T-helper 17 cell (primary cell): ENCODE measurements around the gene TPD52L2. TPM values are rescaled to one million over a fixed set of nuclear protein-coding genes. Genes with fewer than 3 reads are reported as not detected.
A peak's percentile ranks its signal among the peaks of the same experiment; 100 is the strongest.

Experiments
- ATAC-seq: fragments of 150-1000 bp; cut with Tn5 transposase; 2 replicates; pipeline ENCODE4 v1.10.0; 2021; ENCODE audit warnings: mild to moderate bottlenecking, moderate library complexity
- DNase-seq, 3 donors: peaks; one replicate each; pipeline versions ENCODE4 v3.0.0 to v3.0.0-alpha.2; 2020 to 2021
- H3K9me3 ChIP-seq: one replicate; pipeline ENCODE4 v1.7.0; 2013; ENCODE audit warnings: low read length, mild to moderate bottlenecking; ENCODE audit not compliant: control insufficient read depth, poor library complexity, severe bottlenecking
- H3K27ac Mint-ChIP-seq: one replicate; pipeline ENCODE4 v1.8.0; 2022; ENCODE audit warnings: mild to moderate bottlenecking, moderate library complexity, mixed read lengths
- H3K27me3 Mint-ChIP-seq: one replicate; pipeline ENCODE4 v1.8.0; 2022; ENCODE audit warnings: mixed read lengths
- H3K36me3 Mint-ChIP-seq: one replicate; pipeline ENCODE4 v1.8.0; 2022; ENCODE audit warnings: low read depth, mixed read lengths
- H3K4me1 Mint-ChIP-seq: one replicate; pipeline ENCODE4 v1.8.0; 2022; ENCODE audit warnings: mild to moderate bottlenecking, mixed read lengths
- H3K4me3 Mint-ChIP-seq: one replicate; pipeline ENCODE4 v1.8.0; 2022; ENCODE audit warnings: mild to moderate bottlenecking, moderate library complexity, mixed read lengths
- total RNA-seq, 4 donors: library from RNA in 2 of 4; stranded (reverse) in 2 of 4; gene quantifications; one replicate each; pipeline ENCODE4 v1.2.3 and lab custom pipeline; 2022 to 2026

Gene TPD52L2
- total RNA-seq, 2 donors from 2014 or later: 26.9 to 29.9 TPM

GRCh38 chr20:63829945-63830835, 34.9 kb upstream of the TPD52L2 start:
- peaks cover 49% of the 10 kb centered on the region for H3K27me3 Mint-ChIP-seq
- no peak for DNase-seq
- no peaks in the 10 kb centered on the region for H3K9me3 ChIP-seq
- H3K36me3 Mint-ChIP-seq: peaks cover 5% of the 10 kb centered on the region
- peak; percentile 38 for ATAC-seq
- H3K27ac Mint-ChIP-seq: peak overlapping the region; percentile 39
- H3K4me1 Mint-ChIP-seq: peaks cover 8% of the 10 kb centered on the region
- H3K4me3 Mint-ChIP-seq: peak overlapping the region; percentile 96

GRCh38 chr20:63830841-63831588, 34.1 kb upstream of the TPD52L2 start, which contains the start of gene ZBTB46:
Gene ZBTB46, minus strand, starts transcription at chr20:63831264. Its CDS starts 40,507 bp downstream, at chr20:63790757.
- Mint-ChIP-seq H3K27me3 (peaks cover 41% of the 10 kb centered on the region), H3K36me3 (peaks cover 5% of the 10 kb centered on the region), H3K27ac (peak within 1 kb of the TSS; percentile 39), H3K4me1 (peaks cover 8% of the 10 kb centered on the region), H3K4me3 (peak within 1 kb of the TSS; percentile 96)
- no peak for DNase-seq
- H3K9me3 ChIP-seq: no peaks in the 10 kb centered on the region
- peak; percentile 57 for ATAC-seq

- ATAC-seq: peak; percentile 10
- H3K27ac Mint-ChIP-seq: no peak overlapping the region
- H3K4me3 Mint-ChIP-seq: no peak overlapping the region
- H3K36me3 Mint-ChIP-seq: peaks cover 5% of the 10 kb centered on the region
- peaks cover 37% of the 10 kb centered on the region for H3K27me3 Mint-ChIP-seq
- no peaks in the 10 kb centered on the region for H3K9me3 ChIP-seq
- no peak for DNase-seq
- H3K4me1 Mint-ChIP-seq: peaks cover 8% of the 10 kb centered on the region
Measured at GRCh38 chr20:63831646-63831992, 33.5 kb upstream of the TPD52L2 start.

GRCh38 chr20:63831993-63832686, 32.9 kb upstream of the TPD52L2 start:
- Mint-ChIP-seq H3K36me3 (peaks cover 5% of the 10 kb centered on the region), H3K27ac (no peak overlapping the region), H3K4me1 (peaks cover 8% of the 10 kb centered on the region), H3K27me3 (peaks cover 34% of the 10 kb centered on the region), H3K4me3 (peak overlapping the region; percentile 60)
- no peak for DNase-seq
- H3K9me3 ChIP-seq: no peaks in the 10 kb centered on the region
- ATAC-seq: peak; percentile 39

- no peak for ATAC-seq
Measured at GRCh38 chr20:63833776-63834490, 31.1 kb upstream of the TPD52L2 start.

GRCh38 chr20:63834491-63834880, 30.6 kb upstream of the TPD52L2 start:
- Mint-ChIP-seq H3K36me3 (peaks cover 5% of the 10 kb centered on the region), H3K27me3 (peaks cover 24% of the 10 kb centered on the region), H3K4me1 (peaks cover 7% of the 10 kb centered on the region), H3K27ac (no peak overlapping the region), H3K4me3 (no peak overlapping the region)
- DNase-seq: no peak
- no peak for ATAC-seq
- no peaks in the 10 kb centered on the region for H3K9me3 ChIP-seq

More at GRCh38 chr20:63833776-63834490, 31.1 kb upstream of the TPD52L2 start:
- Mint-ChIP-seq H3K27me3 (peaks cover 29% of the 10 kb centered on the region), H3K4me3 (peak overlapping the region; percentile 33), H3K4me1 (peaks cover 8% of the 10 kb centered on the region), H3K27ac (peak overlapping the region; percentile 9), H3K36me3 (peaks cover 5% of the 10 kb centered on the region)
- DNase-seq: no peak
- H3K9me3 ChIP-seq: no peaks in the 10 kb centered on the region

GRCh38 chr20:63835021-63835858, 29.8 kb upstream of the TPD52L2 start:
- DNase-seq: no peak
- Mint-ChIP-seq H3K27ac (no peak overlapping the region), H3K27me3 (peaks cover 18% of the 10 kb centered on the region), H3K4me1 (peaks cover under 1% of the 10 kb centered on the region), H3K36me3 (no peaks in the 10 kb centered on the region), H3K4me3 (no peak overlapping the region)
- no peak for ATAC-seq
- H3K9me3 ChIP-seq: no peaks in the 10 kb centered on the region

GRCh38 chr20:63836458-63837344, 28.4 kb upstream of the TPD52L2 start:
- no peak for ATAC-seq
- no peaks in the 10 kb centered on the region for H3K9me3 ChIP-seq
- H3K27me3 Mint-ChIP-seq: peaks cover 22% of the 10 kb centered on the region
- H3K4me3 Mint-ChIP-seq: no peak overlapping the region
- H3K27ac Mint-ChIP-seq: no peak overlapping the region
- no peaks in the 10 kb centered on the region for H3K36me3 Mint-ChIP-seq
- DNase-seq: no peak
- H3K4me1 Mint-ChIP-seq: peaks cover 2% of the 10 kb centered on the region

- Mint-ChIP-seq H3K27ac (peak overlapping the region; percentile 75), H3K36me3 (no peaks in the 10 kb centered on the region), H3K4me3 (no peak overlapping the region), H3K4me1 (peaks cover 6% of the 10 kb centered on the region), H3K27me3 (peaks cover 29% of the 10 kb centered on the region)
- ATAC-seq: no peak
- H3K9me3 ChIP-seq: no peaks in the 10 kb centered on the region
- DNase-seq: no peak
Measured at GRCh38 chr20:63837479-63837878, 27.6 kb upstream of the TPD52L2 start.

- Mint-ChIP-seq H3K27ac (no peak overlapping the region), H3K27me3 (peaks cover 37% of the 10 kb centered on the region)
Measured at GRCh38 chr20:63839620-63840019, 25.4 kb upstream of the TPD52L2 start.

GRCh38 chr20:63840405-63840828, 24.7 kb upstream of the TPD52L2 start:
- no peaks in the 10 kb centered on the region for H3K9me3 ChIP-seq
- peaks cover 43% of the 10 kb centered on the region for H3K27me3 Mint-ChIP-seq
- ATAC-seq (no peak), DNase-seq (no peak)
- H3K27ac Mint-ChIP-seq: no peak overlapping the region
- H3K36me3 Mint-ChIP-seq: no peaks in the 10 kb centered on the region
- H3K4me3 Mint-ChIP-seq: no peak overlapping the region
- peaks cover 23% of the 10 kb centered on the region for H3K4me1 Mint-ChIP-seq

More at GRCh38 chr20:63839620-63840019, 25.4 kb upstream of the TPD52L2 start:
- H3K36me3 Mint-ChIP-seq: no peaks in the 10 kb centered on the region
- H3K4me3 Mint-ChIP-seq: no peak overlapping the region
- peaks cover 20% of the 10 kb centered on the region for H3K4me1 Mint-ChIP-seq
- DNase-seq (no peak), ATAC-seq (no peak)
- no peaks in the 10 kb centered on the region for H3K9me3 ChIP-seq
